NCI-H1436 treated with DMSO at 0.1 percent for 48 hours (cell line): ENCODE measurements around the gene LCNL1.

Experiments used
- DNase-seq: peaks from one replicate; lab custom pipeline; 2025; lab: John Stamatoyannopoulos, UW

The LCNL1 gene

DNA sequence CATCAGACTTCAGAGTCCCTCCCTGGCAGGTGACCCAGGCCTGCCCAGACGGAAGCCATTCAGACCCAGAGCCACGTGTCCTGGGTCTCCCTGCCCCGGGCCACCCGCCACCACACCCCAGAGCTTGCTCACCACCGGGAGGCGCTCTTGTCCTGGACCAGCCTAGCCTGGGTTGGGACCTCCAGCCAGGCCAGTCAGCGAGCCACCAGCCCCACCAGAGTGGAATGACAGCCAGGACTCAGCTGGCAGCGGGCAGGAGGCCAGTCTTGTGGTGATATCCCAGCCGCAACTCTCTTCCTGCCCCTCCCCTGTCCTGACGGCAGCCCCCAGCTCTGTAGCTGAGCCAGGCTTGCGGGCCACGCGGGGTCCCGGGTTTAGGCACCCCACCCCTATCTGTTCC, 7.1 kb upstream of the LCNL1 start:
- no peak for DNase-seq

DNA sequence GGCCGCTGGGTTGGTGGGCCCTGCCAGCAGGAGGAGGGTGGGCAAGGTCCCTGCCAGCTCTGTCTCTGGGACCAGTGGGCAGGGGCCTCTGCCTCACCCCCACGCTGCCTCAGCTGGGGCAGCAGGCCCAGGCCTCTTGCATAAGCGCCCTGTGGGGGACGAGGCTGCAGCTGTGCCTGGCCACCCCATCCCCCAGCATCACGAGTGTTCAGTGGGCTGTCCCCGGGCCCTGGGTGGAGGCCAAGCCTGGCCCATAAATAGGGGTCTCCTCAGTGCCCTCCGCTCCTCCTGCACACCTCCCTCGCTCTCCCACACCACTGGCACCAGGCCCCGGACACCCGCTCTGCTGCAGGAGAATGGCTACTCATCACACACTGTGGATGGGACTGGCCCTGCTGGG, 5.6 kb upstream of the LCNL1 start, which contains the start of gene PTGDS:
Gene PTGDS (plus strand): TSS at position 282 of the 400 bp plus-strand sequence. CDS start 75 bp downstream, at position 357.
- DNase-seq: no peak

DNA sequence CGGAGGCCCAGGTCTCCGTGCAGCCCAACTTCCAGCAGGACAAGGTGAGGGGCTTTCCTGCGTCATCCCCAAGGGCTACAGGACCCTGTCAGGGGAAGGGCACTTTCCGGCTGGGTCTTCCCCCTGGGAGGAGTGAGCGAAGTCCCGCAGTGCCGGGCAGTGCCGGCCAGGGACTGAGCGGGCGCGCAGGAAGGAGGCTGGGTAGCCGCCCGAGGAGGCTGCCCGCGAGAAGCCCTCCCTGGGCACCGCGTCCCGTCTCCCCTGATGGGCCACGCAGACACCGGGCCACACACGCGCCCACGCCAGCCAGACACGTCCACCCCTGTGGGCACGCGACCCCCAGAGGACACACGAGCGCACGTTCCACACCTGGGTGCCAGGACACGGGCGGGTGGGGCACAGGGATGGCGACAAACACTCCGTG, 5.1 kb upstream of the LCNL1 start:
- no peak for DNase-seq

DNA sequence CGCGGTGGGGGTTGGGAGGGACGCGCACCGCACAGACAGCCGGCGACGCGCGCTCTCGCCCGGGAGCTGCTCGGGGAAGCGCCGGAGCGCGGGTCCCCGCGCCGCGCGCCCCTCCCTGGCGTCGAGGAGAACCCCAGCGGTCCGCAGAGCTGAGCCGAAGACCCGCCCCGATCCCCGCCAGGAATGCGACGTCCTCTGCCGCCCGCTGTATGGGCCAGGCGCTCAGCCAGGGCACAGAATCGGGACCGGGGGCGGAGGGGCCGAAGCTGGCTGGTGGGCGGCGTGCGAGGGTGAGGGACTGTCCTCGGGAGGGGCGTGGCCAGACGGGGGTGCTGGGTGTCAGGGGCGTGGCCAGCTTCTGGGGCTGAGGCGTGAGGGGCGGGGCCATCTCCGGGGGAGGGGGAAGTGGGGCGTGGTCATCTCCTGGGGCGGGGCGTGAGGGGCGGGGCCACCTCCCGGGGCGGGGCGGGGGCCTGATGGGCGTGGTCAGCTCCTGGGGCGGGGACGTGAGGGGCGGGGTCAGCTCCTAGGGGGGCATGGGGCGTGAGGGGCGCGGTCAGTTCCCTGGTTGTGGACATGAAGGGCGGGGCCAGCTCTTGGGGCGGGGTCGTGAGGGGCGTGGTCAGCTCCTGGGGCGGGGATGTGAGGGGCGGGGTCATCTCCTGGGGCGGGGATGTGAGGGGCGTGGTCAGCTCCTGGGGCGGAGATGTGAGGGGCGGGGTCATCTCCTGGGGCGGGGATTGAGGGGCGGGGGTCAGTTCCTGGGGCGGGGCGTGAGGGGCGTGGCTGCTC, 4.5 kb upstream of the LCNL1 start:
- DNase-seq: no peak

DNA sequence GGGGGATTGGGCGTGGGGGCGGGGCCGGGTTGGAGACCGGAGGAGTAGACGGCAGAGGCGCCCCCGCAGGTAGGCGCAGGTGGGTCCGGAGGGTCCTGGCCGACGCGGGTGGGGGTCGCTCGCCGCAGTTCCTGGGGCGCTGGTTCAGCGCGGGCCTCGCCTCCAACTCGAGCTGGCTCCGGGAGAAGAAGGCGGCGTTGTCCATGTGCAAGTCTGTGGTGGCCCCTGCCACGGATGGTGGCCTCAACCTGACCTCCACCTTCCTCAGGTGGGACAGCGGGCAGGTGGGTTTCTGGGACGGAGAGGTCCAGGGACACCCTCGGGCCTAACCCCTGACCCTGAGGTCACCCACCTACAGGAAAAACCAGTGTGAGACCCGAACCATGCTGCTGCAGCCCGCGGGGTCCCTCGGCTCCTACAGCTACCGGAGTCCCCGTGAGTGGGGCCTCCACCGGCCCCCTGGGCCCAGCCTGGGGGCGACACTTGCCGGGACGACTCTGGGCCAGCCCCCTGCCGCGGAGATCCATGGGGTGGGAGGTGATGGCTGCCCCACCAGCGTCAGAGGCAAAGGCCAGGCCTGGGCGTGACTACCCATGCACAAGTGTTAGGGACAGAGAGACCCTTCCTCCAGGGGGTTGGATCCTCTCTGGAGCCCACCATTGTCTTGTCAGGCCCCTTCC, 3.8 kb upstream of the LCNL1 start:
- DNase-seq: no peak

DNA sequence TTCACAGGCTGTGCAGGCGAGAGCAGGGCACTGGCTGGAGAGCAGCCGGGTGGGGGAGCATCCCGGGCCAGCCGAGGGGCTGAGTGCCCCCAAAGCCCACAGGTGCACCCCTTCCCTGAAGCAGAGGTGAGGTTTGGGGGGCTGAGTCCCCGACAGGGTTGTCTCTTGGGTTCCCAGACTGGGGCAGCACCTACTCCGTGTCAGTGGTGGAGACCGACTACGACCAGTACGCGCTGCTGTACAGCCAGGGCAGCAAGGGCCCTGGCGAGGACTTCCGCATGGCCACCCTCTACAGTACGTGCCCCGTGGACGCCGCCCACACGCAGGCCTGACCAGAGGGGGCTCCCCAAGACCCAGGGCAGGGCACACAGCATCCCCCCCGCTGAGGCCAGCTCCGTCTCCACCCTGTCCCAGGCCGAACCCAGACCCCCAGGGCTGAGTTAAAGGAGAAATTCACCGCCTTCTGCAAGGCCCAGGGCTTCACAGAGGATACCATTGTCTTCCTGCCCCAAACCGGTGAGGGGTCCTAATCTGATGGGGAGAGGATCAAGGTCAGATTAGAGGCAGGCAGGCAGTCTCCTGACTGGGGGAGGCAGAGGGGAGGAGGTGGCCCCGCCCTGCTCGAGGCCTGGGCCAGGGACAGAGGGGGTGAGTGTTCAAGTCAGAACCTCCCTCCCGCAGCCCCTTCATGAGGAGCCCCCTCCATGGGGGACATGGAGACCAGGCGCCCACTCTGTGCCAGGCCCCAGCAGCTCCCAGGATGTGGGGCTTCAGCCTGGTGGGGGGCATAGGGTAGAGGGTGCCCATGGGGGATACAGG, 2.8 kb upstream of the LCNL1 start:
- DNase-seq: no peak

DNA sequence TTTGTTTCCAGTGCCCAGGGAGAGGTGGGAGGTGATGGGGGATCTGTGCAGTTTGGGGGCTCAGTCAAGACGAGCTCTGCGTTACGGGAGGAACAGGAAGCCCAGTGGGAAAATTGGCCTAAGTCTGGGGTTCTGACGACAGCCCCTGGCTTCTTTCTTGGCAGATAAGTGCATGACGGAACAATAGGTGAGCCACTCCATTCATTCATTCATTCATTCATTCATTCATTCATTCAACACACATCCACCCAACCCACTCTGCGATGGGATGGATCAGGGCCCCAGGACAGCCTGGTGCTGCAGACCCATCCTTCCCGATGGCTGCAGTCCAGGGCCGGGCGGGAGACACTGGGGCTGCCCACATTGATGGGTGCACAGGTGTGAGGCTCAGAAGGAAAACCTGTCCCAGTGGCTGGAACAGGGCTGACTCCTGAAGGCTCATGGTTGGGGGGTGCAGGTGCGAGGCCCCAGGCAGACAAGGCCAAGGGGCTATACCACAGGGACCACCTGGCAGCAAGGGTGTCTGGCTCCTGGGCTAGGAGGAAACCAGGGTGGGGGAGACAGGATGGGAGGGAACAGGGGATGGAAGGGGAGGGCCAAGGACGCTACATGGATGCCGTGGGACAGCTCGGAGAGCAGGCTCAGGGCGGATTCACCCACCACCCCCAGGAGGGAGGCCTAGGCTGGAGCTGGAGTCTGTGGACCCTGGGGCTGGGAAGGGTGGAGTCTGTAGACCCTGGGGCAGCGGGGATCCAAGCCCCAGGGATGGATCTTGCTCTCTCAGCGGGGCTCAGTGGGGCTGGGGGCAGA, 1.9 kb upstream of the LCNL1 start:
- no peak for DNase-seq

DNA sequence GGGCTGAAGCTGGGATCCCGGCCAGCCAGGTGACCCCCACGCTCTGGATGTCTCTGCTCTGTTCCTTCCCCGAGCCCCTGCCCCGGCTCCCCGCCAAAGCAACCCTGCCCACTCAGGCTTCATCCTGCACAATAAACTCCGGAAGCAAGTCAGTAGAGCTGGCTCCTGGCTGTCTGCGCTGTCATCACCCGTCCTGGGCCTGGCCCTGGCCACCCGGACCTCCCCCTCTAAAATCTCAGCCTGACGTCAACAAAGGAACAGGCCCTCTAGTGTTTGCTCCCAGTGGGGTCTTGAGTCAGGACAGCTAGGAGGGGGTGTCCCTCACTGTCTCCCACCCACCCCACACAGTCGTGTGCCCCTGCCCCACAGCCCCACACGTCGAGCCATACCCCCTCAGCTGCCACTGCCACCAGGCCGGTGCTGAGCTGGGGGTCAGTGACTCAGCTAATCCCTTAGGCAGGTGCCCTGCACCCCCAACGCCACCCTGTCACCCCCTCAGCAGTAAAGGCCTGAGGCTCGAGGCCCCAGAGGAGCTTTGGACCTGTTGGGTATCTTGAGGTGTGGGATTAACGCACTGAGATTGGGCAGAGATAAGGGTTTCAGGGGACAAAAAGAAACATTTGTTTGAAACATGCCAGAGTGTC, 1.1 kb upstream of the LCNL1 start:
- DNase-seq: no peak

DNA sequence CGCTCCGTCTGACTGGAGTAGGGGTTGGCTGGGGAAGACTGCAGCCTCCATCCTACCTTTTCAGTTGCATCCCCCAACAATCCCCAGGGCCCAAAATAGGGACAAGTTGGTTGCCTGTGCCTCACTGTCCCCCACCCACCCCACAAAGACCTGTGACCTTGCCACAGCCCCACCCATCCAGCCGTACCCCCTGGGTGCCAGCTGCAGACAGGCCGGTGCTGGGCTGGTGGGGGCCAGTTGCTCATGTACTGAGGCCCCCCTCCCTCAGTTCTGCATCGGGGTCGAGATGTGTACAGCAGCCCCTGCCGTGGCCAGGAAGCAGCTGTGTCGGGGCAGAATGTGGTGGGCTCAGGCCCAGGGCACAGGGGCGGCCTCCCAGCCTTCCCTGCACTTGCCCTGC, 374 bp downstream of the LCNL1 start:
- DNase-seq: no peak

DNA sequence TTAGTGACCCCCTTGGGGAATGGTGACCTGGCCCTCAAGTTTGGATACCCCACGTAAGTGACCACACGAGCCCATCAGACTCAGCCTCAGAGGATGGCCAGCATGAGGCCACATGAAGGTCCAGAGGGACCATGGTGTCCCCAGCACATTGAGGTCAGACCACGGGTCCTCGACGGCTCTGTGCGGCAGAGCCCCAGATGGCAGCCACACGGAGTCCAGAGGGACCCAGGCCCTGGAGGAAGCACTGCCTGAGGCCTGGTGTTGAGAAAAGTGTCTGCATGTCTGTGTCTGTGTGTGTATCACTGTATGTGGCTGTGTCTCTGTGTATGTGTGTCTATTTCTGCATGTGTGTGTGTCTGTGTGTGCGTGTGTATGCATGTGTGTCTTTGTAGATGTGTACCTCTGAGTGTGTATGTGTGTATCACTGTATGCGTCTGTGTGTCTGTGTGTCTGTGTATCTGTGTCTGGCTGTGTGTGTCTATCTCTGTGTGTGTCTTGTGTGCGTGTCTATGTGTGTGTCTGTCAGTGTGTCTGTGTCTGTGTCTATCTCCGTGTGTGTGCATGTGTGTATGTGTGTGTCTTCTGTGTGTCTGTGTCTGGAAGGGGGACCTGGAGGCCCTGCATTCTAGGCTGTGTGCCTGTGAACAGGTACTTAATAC, 992 bp downstream of the LCNL1 start:
- DNase-seq: no peak

DNA sequence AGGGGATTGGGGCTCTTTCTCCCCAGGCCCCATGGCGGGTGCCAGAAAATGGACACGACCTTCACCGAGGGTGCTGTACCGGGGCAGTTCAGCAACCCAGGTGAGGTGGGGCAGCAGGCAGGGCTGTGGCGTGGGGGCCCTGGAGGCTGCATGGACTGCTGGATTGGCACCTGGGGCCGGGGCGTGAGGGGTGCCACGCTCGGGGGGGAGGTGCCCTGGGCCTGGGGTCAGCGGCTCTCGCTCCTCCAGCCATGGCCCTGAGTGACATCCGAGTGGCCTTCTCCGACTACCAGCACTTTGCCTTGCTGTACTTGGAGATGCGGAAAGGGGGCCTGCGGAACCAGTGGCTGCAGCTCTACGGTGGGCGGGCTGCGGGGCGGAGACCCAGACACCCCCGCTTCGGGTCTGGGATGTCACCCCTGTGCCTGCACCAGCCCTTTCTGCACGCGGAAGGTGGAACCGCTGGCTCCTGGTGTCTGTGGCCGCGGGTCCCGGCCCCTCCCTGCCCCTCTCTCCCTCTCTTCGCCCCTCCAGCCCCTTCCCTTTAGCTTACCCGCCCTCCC, 1.8 kb downstream of the LCNL1 start:
- DNase-seq: no peak

DNA sequence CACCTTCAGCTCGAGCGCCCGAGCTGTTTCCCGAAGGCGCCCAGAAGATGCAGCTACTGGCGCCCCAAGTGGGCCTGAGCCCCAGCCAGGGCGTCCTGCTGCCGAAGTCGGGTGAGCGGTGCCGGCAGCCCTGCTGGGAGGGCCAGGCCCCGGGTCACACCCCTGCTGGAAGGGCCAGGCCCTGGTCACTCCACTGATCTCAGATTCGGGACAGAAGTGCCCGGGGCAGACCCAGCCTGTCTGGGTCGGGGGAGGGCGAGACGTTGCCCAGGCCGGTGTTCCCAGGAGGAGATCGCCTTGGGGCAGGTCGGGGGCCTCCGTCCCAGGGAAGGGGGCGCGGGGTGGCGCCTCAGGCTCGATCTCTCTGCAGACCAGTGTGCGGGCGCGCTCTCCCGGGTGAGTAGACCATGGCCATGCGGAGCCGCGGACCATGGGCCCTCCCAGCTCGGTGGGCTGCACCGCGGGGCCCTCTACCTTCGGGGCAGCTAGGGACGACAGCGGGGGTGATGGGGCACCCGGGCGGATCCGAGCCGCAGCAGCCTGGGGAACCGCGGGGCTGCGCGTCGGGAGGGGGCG, 2.3 kb downstream of the LCNL1 start:
- DNase-seq: no peak

DNA sequence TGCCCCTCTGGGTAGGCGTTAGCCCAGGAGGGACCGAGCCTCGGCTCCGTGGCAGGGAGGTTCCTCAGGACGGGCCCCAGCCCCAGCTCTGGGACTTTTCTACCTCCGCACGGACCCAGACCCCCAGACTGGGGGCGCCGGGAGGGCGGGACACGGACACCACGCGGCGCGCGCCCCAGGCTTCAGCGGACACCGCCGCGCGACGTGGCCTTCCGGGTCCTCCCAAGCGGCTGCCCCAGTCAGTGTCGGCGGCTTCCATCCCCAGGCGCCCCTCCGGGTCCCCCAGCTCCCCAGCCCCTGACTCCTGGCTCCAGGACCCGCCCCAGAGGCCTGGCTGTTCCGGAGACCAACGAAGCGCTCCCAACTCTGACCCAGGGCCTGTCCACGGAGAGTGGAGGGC, 3.1 kb downstream of the LCNL1 start:
- no peak for DNase-seq

DNA sequence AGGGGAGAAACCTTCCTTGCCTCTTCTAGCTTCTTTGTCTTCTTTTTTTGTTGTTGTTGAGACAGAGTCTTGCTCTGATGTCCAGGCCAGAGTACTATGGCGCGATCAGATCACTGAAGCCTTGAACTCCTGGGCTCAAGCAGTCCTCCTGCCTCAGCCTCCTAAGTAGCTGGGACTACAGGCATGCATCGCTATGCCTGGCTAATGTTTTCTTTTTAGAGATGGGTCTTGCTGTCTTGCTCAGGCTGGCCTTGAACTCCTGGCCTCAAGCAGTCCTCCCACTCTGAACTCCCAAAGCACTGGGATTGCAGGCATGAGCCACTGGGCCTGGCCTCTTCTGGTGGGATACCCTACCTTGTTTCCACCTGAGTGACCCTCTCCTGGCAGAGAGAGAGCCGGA, 6.1 kb downstream of the LCNL1 start:
- DNase-seq: no peak

DNA sequence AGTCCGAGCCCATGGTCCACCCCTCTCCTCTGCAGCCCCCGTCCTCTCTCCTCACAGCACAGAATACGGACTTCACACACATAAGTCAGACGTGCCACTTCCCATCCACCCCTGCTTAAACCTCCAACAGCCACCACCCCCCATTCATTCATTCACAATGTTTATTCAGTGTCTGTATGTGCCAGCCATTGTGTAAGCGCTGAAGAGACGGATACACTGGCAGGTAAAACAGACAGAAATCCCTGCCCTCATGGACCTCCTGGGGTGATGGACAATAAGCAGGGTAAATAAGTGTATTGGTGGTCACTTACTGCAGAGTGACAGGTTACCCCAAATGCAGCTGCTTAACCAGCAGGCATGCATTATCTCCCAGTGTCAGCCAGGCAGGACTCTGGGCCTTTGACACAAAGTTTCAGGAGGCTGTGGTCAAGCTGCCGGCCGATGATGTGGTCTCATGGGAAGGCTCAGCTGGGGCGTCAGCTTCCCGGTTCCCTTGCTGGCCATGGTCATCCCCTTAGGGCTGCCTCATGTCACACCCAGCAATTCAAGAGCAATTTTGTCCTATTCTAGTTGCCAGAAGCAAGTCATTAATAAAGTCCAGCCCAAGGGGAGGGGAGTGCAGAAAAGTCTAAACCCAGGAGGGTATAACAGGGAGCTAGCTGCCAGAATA, 7.6 kb downstream of the LCNL1 start:
- DNase-seq: no peak

DNA sequence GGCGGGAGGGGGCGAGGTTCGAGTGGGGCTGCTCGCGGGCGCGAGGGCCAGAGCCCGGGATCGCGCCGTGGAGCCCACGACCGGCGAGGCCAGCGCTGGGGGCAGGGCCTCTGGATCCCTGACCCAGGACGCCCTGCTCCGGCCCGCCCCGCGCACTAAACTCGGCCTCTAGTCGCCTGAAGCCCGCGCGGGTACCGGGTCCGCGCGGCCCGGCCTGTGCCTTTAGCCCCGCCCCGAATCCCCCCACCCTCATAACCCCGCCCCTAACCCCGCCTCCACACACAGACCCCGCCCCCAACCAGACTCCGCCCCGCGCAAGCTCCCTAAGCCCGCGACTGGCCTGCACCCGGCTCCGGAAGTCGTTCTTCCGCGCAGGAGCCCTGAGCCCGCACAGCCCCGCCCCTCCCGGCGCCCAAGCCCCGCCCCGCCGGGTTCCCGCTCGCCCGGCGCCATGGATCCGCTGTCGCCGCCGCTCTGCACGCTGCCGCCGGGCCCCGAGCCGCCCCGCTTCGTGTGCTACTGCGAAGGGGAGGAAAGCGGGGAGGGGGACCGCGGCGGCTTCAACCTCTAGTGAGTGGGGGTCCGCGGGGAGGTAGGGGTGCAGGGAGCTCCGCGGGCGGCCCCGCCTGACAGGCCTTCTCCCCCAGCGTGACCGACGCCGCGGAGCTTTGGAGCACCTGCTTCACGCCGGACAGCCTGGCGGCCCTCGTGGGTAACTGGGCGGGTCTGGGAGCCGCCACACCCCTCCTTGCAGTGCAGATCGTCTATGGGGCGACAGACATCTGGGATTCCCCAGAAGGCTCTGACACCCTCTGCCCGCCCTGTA, 9.4 kb downstream of the LCNL1 start, which contains the start of gene PAXX:
Gene PAXX (plus strand): TSS at position 430 of the 826 bp plus-strand sequence. CDS start 22 bp downstream, at position 452.
- DNase-seq: peak; percentile 28

DNA sequence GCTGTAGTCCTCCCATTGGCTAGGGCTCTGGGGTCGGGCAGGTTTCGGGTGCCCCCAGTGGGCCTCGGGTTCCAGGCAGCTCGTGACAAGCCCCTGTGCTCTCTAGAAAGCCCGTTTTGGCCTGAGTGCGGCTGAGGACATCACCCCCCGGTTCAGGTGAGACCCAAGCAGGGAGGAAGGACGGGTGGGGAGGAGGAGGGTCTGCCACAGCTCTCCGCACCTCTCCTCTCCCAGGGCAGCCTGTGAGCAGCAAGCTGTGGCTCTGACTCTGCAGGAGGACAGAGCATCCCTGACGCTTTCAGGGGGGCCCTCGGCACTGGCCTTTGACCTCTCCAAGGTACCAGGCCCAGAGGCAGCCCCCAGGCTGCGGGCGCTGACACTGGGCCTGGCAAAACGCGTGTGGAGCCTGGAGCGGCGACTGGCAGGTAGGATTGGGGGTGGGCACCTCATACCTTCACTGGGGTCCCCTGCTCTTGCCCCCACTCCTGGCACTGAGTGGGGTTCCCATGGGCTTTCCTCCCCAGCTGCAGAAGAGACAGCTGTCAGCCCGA, 10.1 kb downstream of the LCNL1 start:
- no peak for DNase-seq
